Thyroid gland (tissue), 4 donors: ENCODE results near the gene DIP2C.

ENCODE experiments used
- POLR2A ChIP-seq, 2 donors: fragments of 450-650 bp; IDR thresholded peaks; one replicate each; pipeline ENCODE4 v1.6.1; 2017; ENCODE audit warnings: antibody characterized with exemption in 2 of 2, mild to moderate bottlenecking in 2 of 2, moderate library complexity in 1 of 2
- TF ChIP-seq, protein P1 (sequence below), 6 experiments: fragments of 200-600 bp in 3 of 6; fragments of 450-650 bp in 3 of 6; sonication (generic) in 3 of 6; IDR thresholded peaks; one replicate each; pipeline ENCODE4 v1.5.1; 2016 to 2019; ENCODE audit warnings: antibody characterized with exemption in 6 of 6, mild to moderate bottlenecking in 2 of 6, inconsistent platforms in 1 of 6, moderate library complexity in 1 of 6

DNA sequence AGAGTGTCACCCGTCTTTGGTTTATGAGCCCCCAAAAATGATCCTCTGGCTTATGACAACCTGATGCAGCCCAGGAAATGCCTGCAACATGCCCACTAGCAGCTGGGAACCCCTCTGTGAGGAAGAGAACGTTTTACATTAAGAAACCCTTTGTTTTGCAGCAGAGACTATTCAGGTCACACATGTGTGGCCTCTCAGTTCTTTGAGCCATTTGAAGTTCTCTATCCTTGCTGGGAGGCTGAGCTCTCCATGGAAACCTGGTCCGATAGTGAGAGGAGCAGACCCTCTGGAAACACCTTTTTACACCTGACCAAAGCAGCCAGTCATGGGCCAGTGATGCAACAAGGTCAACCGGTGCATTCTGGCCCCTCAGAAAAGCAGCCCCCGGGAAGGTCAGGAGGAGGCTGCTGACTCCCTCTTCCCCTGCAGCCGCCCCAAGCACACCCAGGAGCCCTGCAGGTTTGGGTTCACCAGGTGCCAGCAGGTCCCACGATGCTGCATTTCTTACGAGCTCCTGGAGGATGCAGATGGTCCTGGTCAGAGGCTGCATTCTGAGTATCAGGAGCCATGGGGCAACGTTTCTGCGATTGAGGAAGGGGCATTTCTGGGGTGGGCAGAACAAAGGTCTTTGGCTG lies 419.9 kb downstream of the DIP2C start:
- TF ChIP-seq POLR2A (IDR thresholded peaks at IDR 0.05): no peak
- TF ChIP-seq, protein P1, sequence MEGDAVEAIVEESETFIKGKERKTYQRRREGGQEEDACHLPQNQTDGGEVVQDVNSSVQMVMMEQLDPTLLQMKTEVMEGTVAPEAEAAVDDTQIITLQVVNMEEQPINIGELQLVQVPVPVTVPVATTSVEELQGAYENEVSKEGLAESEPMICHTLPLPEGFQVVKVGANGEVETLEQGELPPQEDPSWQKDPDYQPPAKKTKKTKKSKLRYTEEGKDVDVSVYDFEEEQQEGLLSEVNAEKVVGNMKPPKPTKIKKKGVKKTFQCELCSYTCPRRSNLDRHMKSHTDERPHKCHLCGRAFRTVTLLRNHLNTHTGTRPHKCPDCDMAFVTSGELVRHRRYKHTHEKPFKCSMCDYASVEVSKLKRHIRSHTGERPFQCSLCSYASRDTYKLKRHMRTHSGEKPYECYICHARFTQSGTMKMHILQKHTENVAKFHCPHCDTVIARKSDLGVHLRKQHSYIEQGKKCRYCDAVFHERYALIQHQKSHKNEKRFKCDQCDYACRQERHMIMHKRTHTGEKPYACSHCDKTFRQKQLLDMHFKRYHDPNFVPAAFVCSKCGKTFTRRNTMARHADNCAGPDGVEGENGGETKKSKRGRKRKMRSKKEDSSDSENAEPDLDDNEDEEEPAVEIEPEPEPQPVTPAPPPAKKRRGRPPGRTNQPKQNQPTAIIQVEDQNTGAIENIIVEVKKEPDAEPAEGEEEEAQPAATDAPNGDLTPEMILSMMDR (IDR thresholded peaks at IDR 0.05): no peak
